Measurements from ENCODE around the gene FAM171A1.

The FAM171A1 gene

DNA sequence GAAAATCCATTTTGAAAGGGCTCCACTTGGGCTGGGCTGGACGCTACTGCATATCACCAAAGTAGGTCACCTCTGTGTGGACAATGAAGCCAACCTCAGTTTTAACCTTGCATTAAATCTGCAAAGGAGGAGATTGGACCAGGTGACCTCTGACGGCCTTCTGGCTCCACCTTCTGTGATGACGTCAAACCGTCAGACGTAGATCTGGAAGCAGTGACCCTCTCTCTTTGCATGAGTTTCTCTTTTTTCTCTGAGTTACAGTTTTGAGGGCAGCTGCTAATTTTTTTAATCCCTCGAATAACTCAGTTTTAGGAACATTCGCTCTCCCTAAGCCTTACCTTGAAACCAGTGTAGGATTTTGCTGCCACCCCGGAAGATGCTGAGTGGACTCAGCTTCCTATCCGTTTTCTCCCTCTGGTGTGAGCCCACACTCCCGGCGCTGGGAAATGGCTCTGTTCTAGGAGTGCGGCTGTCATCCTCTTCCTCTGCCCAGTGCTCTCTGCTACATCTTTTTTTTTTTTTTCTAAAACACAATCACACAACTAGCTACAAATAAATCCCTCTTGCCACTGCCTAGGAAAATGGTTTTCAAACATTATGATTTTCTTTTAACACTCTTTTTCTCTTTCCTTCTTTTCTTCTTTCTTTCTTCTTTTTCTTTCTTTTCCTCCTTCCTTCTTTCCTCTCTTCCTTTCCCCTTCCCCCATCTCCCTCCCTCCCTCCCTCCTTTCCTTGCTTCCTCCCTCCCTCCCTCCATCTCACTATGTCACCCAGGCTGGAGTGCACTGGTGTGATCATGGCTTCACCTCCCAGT lies 174.9 kb downstream of the FAM171A1 start:
- no CpG with 5 or more reads among the region's 12 CpGs for WGBS (ENCODE audit: extremely low coverage, insufficient coverage, insufficient read length)
- H2AK5ac ChIP-seq (ENCODE audit: low read length): no peak overlapping the region
- H4K12ac ChIP-seq (ENCODE audit: low read depth, low read length): no peak overlapping the region
- no peak overlapping the region for H3K9ac ChIP-seq (ENCODE audit: low read length)
- H3K79me1 ChIP-seq (ENCODE audit: low read length): peaks cover 2% of the 10 kb centered on the region
- peak; percentile 9 to 17 for DNase-seq
- no peak overlapping the region for H3K4me2 ChIP-seq (ENCODE audit: low read length)
- H3K79me2 ChIP-seq (ENCODE audit: control insufficient read depth, insufficient read depth, low read length, poor library complexity): no peaks in the 10 kb centered on the region
- H4K8ac ChIP-seq (ENCODE audit: low read depth, low read length): no peak overlapping the region
- no peak overlapping the region for H3K14ac ChIP-seq (ENCODE audit: low read length)
- H3K27me3 ChIP-seq (ENCODE audit: insufficient read depth, low read length): no peaks in the 10 kb centered on the region
- H3K18ac ChIP-seq (ENCODE audit: low read length): no peak overlapping the region
- H3K4me1 ChIP-seq (ENCODE audit: control insufficient read depth in 1 of 2, insufficient read depth in 2 of 2, low read length in 2 of 2): peaks cover 8% of the 10 kb centered on the region in 2 experiments
- H4K91ac ChIP-seq (ENCODE audit: low read depth, low read length): no peak overlapping the region
- no peak overlapping the region for H3K27ac ChIP-seq (ENCODE audit: low read depth, low read length)
- no peak overlapping the region for H2BK12ac ChIP-seq (ENCODE audit: low read length)
- H2AFZ ChIP-seq (ENCODE audit: insufficient read depth, low read length, poor library complexity): no peak overlapping the region
- H3K36me3 ChIP-seq (ENCODE audit: control insufficient read depth in 1 of 2, insufficient read depth in 2 of 2, low read length in 2 of 2): no peaks in the 10 kb centered on the region
- no peak overlapping the region for H2BK5ac ChIP-seq (ENCODE audit: low read depth, low read length, poor library complexity)
- no peak overlapping the region for H2BK120ac ChIP-seq (ENCODE audit: insufficient read depth, low read length, poor library complexity)
- H3K23ac ChIP-seq (ENCODE audit: low read length): no peak overlapping the region
- H3K4me3 ChIP-seq (ENCODE audit: low read depth, low read length): no peak overlapping the region
- H3K4ac ChIP-seq (ENCODE audit: low read depth, low read length): no peak overlapping the region
- H3K9me3 ChIP-seq (ENCODE audit: insufficient read depth, low read depth, low read length): no peaks in the 10 kb centered on the region

DNA sequence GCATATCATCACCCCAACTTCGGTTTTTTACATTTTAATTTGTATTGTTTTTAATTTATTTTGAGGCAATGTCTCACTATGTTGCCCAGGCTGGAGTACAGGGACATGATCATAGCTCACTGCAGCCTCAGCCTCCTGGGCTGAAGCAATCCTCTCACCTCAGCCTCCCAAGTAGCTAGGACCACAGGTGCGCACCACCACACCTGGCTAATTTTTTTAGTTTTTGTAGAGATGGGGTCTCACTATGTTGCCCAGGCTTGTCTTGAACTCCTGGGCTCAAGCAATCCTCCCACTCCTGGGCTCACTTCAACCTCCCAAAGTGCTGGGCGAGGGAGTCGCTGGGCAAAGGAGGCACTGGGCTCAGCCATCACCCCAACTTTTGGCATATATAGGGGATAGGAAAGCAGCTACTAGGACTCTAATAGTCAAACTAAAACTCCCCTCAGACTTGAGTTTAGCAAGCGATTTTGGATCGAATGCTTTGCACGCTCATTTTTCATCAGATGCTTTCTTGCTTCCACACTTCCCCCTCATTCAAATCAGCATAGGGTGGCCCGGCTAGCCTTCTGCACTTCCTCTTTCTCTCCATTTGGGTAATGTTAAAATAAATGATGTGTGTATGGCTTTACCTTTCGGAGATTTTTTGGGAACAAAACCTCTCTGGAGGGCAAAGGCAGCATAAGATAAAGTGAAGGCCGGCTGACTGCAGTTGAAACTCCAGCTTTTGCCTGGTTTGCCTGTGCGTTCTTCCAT lies 181.8 kb downstream of the FAM171A1 start:
- Histone ChIP-seq H3K9ac (ENCODE audit: low read length) (no peak overlapping the region), H3K18ac (ENCODE audit: low read length) (no peak overlapping the region), H3K4me2 (ENCODE audit: low read length) (no peak overlapping the region), H3K79me2 (ENCODE audit: control insufficient read depth, insufficient read depth, low read length, poor library complexity) (no peaks in the 10 kb centered on the region), H2AFZ (ENCODE audit: insufficient read depth, low read length, poor library complexity) (no peak overlapping the region), H2AK5ac (ENCODE audit: low read length) (no peak overlapping the region), H2BK120ac (ENCODE audit: insufficient read depth, low read length, poor library complexity) (no peak overlapping the region), H4K12ac (ENCODE audit: low read depth, low read length) (no peak overlapping the region), H3K36me3 (ENCODE audit: control insufficient read depth in 1 of 2, insufficient read depth in 2 of 2, low read length in 2 of 2) (no peaks in the 10 kb centered on the region), H3K14ac (ENCODE audit: low read length) (no peak overlapping the region), H3K27ac (ENCODE audit: low read depth, low read length) (no peak overlapping the region), H3K4me1 (ENCODE audit: control insufficient read depth in 1 of 2, insufficient read depth in 2 of 2, low read length in 2 of 2) (no peaks in the 10 kb centered on the region), H3K9me3 (ENCODE audit: insufficient read depth, low read depth, low read length) (no peaks in the 10 kb centered on the region), H2BK5ac (ENCODE audit: low read depth, low read length, poor library complexity) (no peak overlapping the region), H3K27me3 (ENCODE audit: insufficient read depth, low read length) (no peaks in the 10 kb centered on the region), H4K8ac (ENCODE audit: low read depth, low read length) (no peak overlapping the region), H3K79me1 (ENCODE audit: low read length) (no peaks in the 10 kb centered on the region), H4K91ac (ENCODE audit: low read depth, low read length) (no peak overlapping the region), H3K23ac (ENCODE audit: low read length) (no peak overlapping the region), H3K4me3 (ENCODE audit: low read depth, low read length) (no peak overlapping the region), H2BK12ac (ENCODE audit: low read length) (no peak overlapping the region), H3K4ac (ENCODE audit: low read depth, low read length) (no peak overlapping the region)
- DNase-seq: no peak
- no CpG with 5 or more reads among the region's 11 CpGs for WGBS (ENCODE audit: extremely low coverage, insufficient coverage, insufficient read length)

DNA sequence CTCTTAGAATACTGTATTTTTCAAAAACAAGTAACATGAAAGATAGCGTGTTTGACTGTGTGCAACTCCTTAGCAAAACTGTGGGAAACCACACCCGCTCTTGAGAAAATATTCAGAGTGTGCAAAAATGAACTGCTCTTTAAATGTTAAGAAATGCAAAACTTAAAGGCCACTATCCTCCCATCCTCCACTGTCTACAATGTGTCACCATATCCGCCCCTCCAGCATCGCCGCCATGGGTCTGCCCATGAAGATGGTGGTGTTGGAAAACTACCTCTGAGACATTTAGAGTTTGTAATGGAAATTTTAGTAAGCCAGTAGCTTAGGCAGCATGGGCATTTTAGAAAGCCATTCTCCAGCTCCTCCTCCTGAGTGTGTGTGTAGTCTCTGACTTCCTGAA lies 182.5 kb downstream of the FAM171A1 start:
- Histone ChIP-seq H3K4ac (ENCODE audit: low read depth, low read length) (no peak overlapping the region), H3K79me2 (ENCODE audit: control insufficient read depth, insufficient read depth, low read length, poor library complexity) (no peaks in the 10 kb centered on the region), H4K91ac (ENCODE audit: low read depth, low read length) (no peak overlapping the region), H3K36me3 (ENCODE audit: control insufficient read depth in 1 of 2, insufficient read depth in 2 of 2, low read length in 2 of 2) (no peaks in the 10 kb centered on the region), H4K8ac (ENCODE audit: low read depth, low read length) (no peak overlapping the region), H2BK5ac (ENCODE audit: low read depth, low read length, poor library complexity) (no peak overlapping the region), H3K23ac (ENCODE audit: low read length) (no peak overlapping the region), H3K4me2 (ENCODE audit: low read length) (no peak overlapping the region), H3K9me3 (ENCODE audit: insufficient read depth, low read depth, low read length) (no peaks in the 10 kb centered on the region), H3K27me3 (ENCODE audit: insufficient read depth, low read length) (no peaks in the 10 kb centered on the region), H2BK120ac (ENCODE audit: insufficient read depth, low read length, poor library complexity) (no peak overlapping the region), H2AFZ (ENCODE audit: insufficient read depth, low read length, poor library complexity) (no peak overlapping the region), H3K4me3 (ENCODE audit: low read depth, low read length) (no peak overlapping the region), H3K18ac (ENCODE audit: low read length) (no peak overlapping the region), H3K14ac (ENCODE audit: low read length) (no peak overlapping the region), H3K4me1 (ENCODE audit: control insufficient read depth in 1 of 2, insufficient read depth in 2 of 2, low read length in 2 of 2) (no peaks in the 10 kb centered on the region), H2AK5ac (ENCODE audit: low read length) (no peak overlapping the region), H4K12ac (ENCODE audit: low read depth, low read length) (no peak overlapping the region), H3K27ac (ENCODE audit: low read depth, low read length) (no peak overlapping the region), H3K9ac (ENCODE audit: low read length) (no peak overlapping the region), H2BK12ac (ENCODE audit: low read length) (no peak overlapping the region), H3K79me1 (ENCODE audit: low read length) (no peaks in the 10 kb centered on the region)
- WGBS (ENCODE audit: extremely low coverage, insufficient coverage, insufficient read length): no CpG with 5 or more reads among the region's 5 CpGs
- DNase-seq: no peak

DNA sequence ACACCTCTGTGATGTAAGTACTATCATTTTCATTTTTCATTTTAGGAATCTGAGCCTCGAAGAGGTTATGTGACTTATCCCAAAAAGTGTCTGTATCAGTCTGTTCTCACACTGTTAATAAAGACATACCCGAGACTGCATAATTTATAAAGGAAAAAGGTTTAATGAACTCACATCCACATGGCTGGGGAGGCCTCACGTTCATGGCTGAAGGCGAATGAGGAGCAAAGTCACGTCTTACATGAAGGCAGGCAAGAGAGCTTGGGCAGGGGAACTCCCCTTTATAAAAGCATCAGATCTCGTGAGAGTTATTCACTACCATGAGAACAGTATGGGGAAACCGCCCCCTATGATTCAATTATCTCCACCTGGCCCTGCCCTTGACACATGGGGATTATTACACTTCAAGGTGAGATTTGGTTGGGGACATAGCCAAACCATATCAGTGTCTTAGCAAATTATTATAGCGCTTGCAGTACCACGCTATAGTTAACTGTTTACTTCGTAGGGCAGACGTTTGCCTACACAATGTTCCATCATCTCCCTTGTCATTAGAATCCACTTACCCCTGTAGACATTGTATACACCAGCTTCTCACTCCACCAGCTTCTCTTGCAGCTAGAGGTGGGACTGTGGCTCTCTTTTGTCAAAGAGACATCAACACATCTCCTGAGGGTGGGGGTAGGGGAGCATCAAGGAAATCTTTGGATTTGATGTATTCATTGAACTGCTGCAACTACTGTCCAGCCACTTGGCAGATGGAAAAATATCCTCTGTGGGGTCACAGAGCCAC lies 187.2 kb downstream of the FAM171A1 start:
- no peak overlapping the region for H3K4me2 ChIP-seq (ENCODE audit: low read length)
- H2AFZ ChIP-seq (ENCODE audit: insufficient read depth, low read length, poor library complexity): no peak overlapping the region
- H3K27ac ChIP-seq (ENCODE audit: low read depth, low read length): no peak overlapping the region
- no peak overlapping the region for H3K23ac ChIP-seq (ENCODE audit: low read length)
- H3K4ac ChIP-seq (ENCODE audit: low read depth, low read length): no peak overlapping the region
- H3K14ac ChIP-seq (ENCODE audit: low read length): no peak overlapping the region
- no peak overlapping the region for H4K8ac ChIP-seq (ENCODE audit: low read depth, low read length)
- no peaks in the 10 kb centered on the region for H3K27me3 ChIP-seq (ENCODE audit: insufficient read depth, low read length)
- DNase-seq: no peak
- no peak overlapping the region for H3K18ac ChIP-seq (ENCODE audit: low read length)
- no peak overlapping the region for H2BK5ac ChIP-seq (ENCODE audit: low read depth, low read length, poor library complexity)
- no peak overlapping the region for H3K4me3 ChIP-seq (ENCODE audit: low read depth, low read length)
- no peaks in the 10 kb centered on the region for H3K79me1 ChIP-seq (ENCODE audit: low read length)
- H3K9me3 ChIP-seq (ENCODE audit: insufficient read depth, low read depth, low read length): no peaks in the 10 kb centered on the region
- H3K4me1 ChIP-seq (ENCODE audit: control insufficient read depth in 1 of 2, insufficient read depth in 2 of 2, low read length in 2 of 2): no peaks in the 10 kb centered on the region
- H3K36me3 ChIP-seq (ENCODE audit: control insufficient read depth in 1 of 2, insufficient read depth in 2 of 2, low read length in 2 of 2): no peaks in the 10 kb centered on the region
- no peaks in the 10 kb centered on the region for H3K79me2 ChIP-seq (ENCODE audit: control insufficient read depth, insufficient read depth, low read length, poor library complexity)
- no CpG with 5 or more reads among the region's 11 CpGs for WGBS (ENCODE audit: extremely low coverage, insufficient coverage, insufficient read length)
- H2AK5ac ChIP-seq (ENCODE audit: low read length): no peak overlapping the region
- H4K12ac ChIP-seq (ENCODE audit: low read depth, low read length): no peak overlapping the region
- no peak overlapping the region for H4K91ac ChIP-seq (ENCODE audit: low read depth, low read length)
- H2BK120ac ChIP-seq (ENCODE audit: insufficient read depth, low read length, poor library complexity): no peak overlapping the region
- H2BK12ac ChIP-seq (ENCODE audit: low read length): no peak overlapping the region
- H3K9ac ChIP-seq (ENCODE audit: low read length): no peak overlapping the region

Data from trophoblast cell (in vitro differentiated cells and primary cell).